ENCODE measurements around the gene VANGL2.

- TF ChIP-seq POLR2A (IDR thresholded peaks at IDR 0.05) (no peak), EP300 (IDR thresholded peaks at IDR 0.05; ENCODE audit: low read depth) (no peak)
- TF ChIP-seq, protein P1, sequence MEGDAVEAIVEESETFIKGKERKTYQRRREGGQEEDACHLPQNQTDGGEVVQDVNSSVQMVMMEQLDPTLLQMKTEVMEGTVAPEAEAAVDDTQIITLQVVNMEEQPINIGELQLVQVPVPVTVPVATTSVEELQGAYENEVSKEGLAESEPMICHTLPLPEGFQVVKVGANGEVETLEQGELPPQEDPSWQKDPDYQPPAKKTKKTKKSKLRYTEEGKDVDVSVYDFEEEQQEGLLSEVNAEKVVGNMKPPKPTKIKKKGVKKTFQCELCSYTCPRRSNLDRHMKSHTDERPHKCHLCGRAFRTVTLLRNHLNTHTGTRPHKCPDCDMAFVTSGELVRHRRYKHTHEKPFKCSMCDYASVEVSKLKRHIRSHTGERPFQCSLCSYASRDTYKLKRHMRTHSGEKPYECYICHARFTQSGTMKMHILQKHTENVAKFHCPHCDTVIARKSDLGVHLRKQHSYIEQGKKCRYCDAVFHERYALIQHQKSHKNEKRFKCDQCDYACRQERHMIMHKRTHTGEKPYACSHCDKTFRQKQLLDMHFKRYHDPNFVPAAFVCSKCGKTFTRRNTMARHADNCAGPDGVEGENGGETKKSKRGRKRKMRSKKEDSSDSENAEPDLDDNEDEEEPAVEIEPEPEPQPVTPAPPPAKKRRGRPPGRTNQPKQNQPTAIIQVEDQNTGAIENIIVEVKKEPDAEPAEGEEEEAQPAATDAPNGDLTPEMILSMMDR (IDR thresholded peaks at IDR 0.05) = no peak
These were observed 58.7 kb downstream of the VANGL2 start for GRCh38 chr1:160459056-160459455.

Data from transverse colon (tissue), 3 donors.